Stimulated activated CD8-positive, alpha-beta memory T cell treated with anti-CD3 and anti-CD28 coated beads, Interleukin-2, amount 100 ng/mL, for 48 hours (primary cell): ENCODE data around the gene CNGB1.

Experiments
- DNase-seq, 2 donors: peaks; one replicate each; pipeline ENCODE4 v3.0.0-alpha.2; 2020; ENCODE audit warnings: low read depth in 2 of 2

The CNGB1 gene

GRCh38 chr16:57972306-57972705 lies 1.4 kb upstream of the CNGB1 start:
- no peak for DNase-seq

- DNase-seq, result no peak
Measured at GRCh38 chr16:57971848-57972247, 920 bp upstream of the CNGB1 start.

GRCh38 chr16:57970319-57970718 lies 609 bp downstream of the CNGB1 start:
- no peak for DNase-seq

- DNase-seq, result no peak
Measured at GRCh38 chr16:57969451-57970123, 1.3 kb downstream of the CNGB1 start.

- no peak for DNase-seq
Measured at GRCh38 chr16:57967916-57968315, 3.0 kb downstream of the CNGB1 start.

- DNase-seq, result no peak
Measured at GRCh38 chr16:57966986-57967385, 3.9 kb downstream of the CNGB1 start.

- no peak for DNase-seq
Measured at GRCh38 chr16:57966204-57966771, 4.6 kb downstream of the CNGB1 start.

GRCh38 chr16:57964157-57964700 lies 6.7 kb downstream of the CNGB1 start:
- DNase-seq, result no peak

GRCh38 chr16:57962756-57963155 lies 8.2 kb downstream of the CNGB1 start:
- DNase-seq, result no peak

- DNase-seq, result no peak
Measured at GRCh38 chr16:57962046-57962445, 8.9 kb downstream of the CNGB1 start.

- no peak for DNase-seq
Measured at GRCh38 chr16:57961538-57961937, 9.4 kb downstream of the CNGB1 start.

- DNase-seq, result no peak
Measured at GRCh38 chr16:57960826-57961472, 10.0 kb downstream of the CNGB1 start.

- no peak for DNase-seq
Measured at GRCh38 chr16:57960310-57960709, 10.6 kb downstream of the CNGB1 start.

- no peak for DNase-seq
Measured at GRCh38 chr16:57959804-57960203, 11.1 kb downstream of the CNGB1 start.

GRCh38 chr16:57959121-57959520 lies 11.8 kb downstream of the CNGB1 start:
- DNase-seq, result no peak

- no peak for DNase-seq
Measured at GRCh38 chr16:57958544-57958943, 12.4 kb downstream of the CNGB1 start.

- DNase-seq, result no peak
Measured at GRCh38 chr16:57957673-57958392, 13.1 kb downstream of the CNGB1 start.

GRCh38 chr16:57956924-57957672 lies 13.8 kb downstream of the CNGB1 start:
- no peak for DNase-seq

- DNase-seq, result no peak
Measured at GRCh38 chr16:57956270-57956808, 14.6 kb downstream of the CNGB1 start.

GRCh38 chr16:57955572-57956188 lies 15.2 kb downstream of the CNGB1 start:
- DNase-seq, result no peak

- no peak for DNase-seq
Measured at GRCh38 chr16:57953857-57954256, 17.1 kb downstream of the CNGB1 start.
